ENCODE data around the gene SLC23A1. TPM values are rescaled to one million over a fixed set of nuclear protein-coding genes. Genes with fewer than 3 reads are reported as not detected.
"Not testable (repeated sequence)": the region's sequence is repeated elsewhere in the genome, so short reads cannot be mapped to it uniquely, and the experiment has no call there.

The SLC23A1 gene
- total and polyA plus RNA-seq, 4 donors = 0.30 to 4.4 (median 0.79) TPM

GRCh38 chr5:139361835-139362429 is 21.2 kb downstream of the SLC23A1 start:
- H3K36me3 ChIP-seq (ENCODE audit: control insufficient read depth in 4 of 4, insufficient read depth in 4 of 4, low read length in 4 of 4) = peaks cover 13 to 31% (median 21%) of the 10 kb centered on the region in 4 donors
- TF ChIP-seq CTCF (IDR thresholded peaks at IDR 0.05; ENCODE audit: control extremely low read depth, extremely low read depth) = no peak

GRCh38 chr5:139360384-139360783 is 22.7 kb downstream of the SLC23A1 start:
- H3K27me3 ChIP-seq (ENCODE audit: control insufficient read depth in 3 of 3, insufficient read depth in 3 of 3, low read length in 2 of 3) = no peaks in the 10 kb centered on the region
- H3K9me3 ChIP-seq (ENCODE audit: control insufficient read depth in 4 of 4, insufficient read depth in 3 of 4, low read length in 3 of 4) = no peaks in the 10 kb centered on the region
- H3K36me3 ChIP-seq (ENCODE audit: control insufficient read depth in 4 of 4, insufficient read depth in 4 of 4, low read length in 4 of 4) = peaks cover 8 to 19% (median 13%) of the 10 kb centered on the region in 4 donors
- H3K4me1 ChIP-seq (ENCODE audit: control insufficient read depth in 5 of 5, insufficient read depth in 5 of 5, low read length in 5 of 5) = peaks cover 0 to 4% (median 0%) of the 10 kb centered on the region in 5 donors
- H3K9ac ChIP-seq (ENCODE audit: insufficient read depth in 1 of 2, low read length in 2 of 2) = no peak overlapping the region
- no peak for TF ChIP-seq CTCF (IDR thresholded peaks at IDR 0.05; ENCODE audit: control extremely low read depth, extremely low read depth)
- 91 to 93% methylated on average over 4 of the region's 4 CpGs for WGBS, 2 donors
- no peak overlapping the region for H3K27ac ChIP-seq (ENCODE audit: low read depth in 1 of 2, low read length in 1 of 2)
- DNase-seq (no peak), ATAC-seq (ENCODE audit: insufficient read depth, low FRiP score) (no peak)
- no peak overlapping the region for H3K4me3 ChIP-seq

More at GRCh38 chr5:139361835-139362429, 21.2 kb downstream of the SLC23A1 start:
- H3K27me3 ChIP-seq (ENCODE audit: control insufficient read depth in 3 of 3, insufficient read depth in 3 of 3, low read length in 2 of 3) = no peaks in the 10 kb centered on the region
- ATAC-seq (ENCODE audit: insufficient read depth, low FRiP score) (no peak), DNase-seq (no peak)
- peaks cover 0 to 4% (median 0%) of the 10 kb centered on the region in 5 donors for H3K4me1 ChIP-seq (ENCODE audit: control insufficient read depth in 5 of 5, insufficient read depth in 5 of 5, low read length in 5 of 5)
- H3K9ac ChIP-seq (ENCODE audit: insufficient read depth in 1 of 2, low read length in 2 of 2) = no peak overlapping the region
- H3K9me3 ChIP-seq (ENCODE audit: control insufficient read depth in 4 of 4, insufficient read depth in 3 of 4, low read length in 3 of 4) = no peaks in the 10 kb centered on the region
- no peak overlapping the region for H3K27ac ChIP-seq (ENCODE audit: low read depth in 1 of 2, low read length in 1 of 2)
- WGBS, 2 donors = 88% methylated on average over 6 of the region's 6 CpGs
- no peak overlapping the region for H3K4me3 ChIP-seq

GRCh38 chr5:139358064-139358463 is 25.0 kb downstream of the SLC23A1 start:
- Histone ChIP-seq H3K4me3 (no peak overlapping the region), H3K4me1 (ENCODE audit: control insufficient read depth in 5 of 5, insufficient read depth in 5 of 5, low read length in 5 of 5) (peaks cover 0 to 4% (median 0%) of the 10 kb centered on the region in 5 donors), H3K9me3 (ENCODE audit: control insufficient read depth in 4 of 4, insufficient read depth in 3 of 4, low read length in 3 of 4) (no peaks in the 10 kb centered on the region), H3K9ac (ENCODE audit: insufficient read depth in 1 of 2, low read length in 2 of 2) (no peak overlapping the region), H3K36me3 (ENCODE audit: control insufficient read depth in 4 of 4, insufficient read depth in 4 of 4, low read length in 4 of 4) (peaks cover 4 to 8% (median 5%) of the 10 kb centered on the region in 4 donors), H3K27ac (ENCODE audit: low read depth in 1 of 2, low read length in 1 of 2) (no peak overlapping the region), H3K27me3 (ENCODE audit: control insufficient read depth in 3 of 3, insufficient read depth in 3 of 3, low read length in 2 of 3) (no peaks in the 10 kb centered on the region)
- no peak for TF ChIP-seq CTCF (IDR thresholded peaks at IDR 0.05; ENCODE audit: control extremely low read depth, extremely low read depth)
- no peak for DNase-seq
- ATAC-seq (ENCODE audit: insufficient read depth, low FRiP score) = no peak

- WGBS, 2 donors = 95 to 97% methylated on average over 8 of the region's 8 CpGs
- not testable (repeated sequence) for ATAC-seq (ENCODE audit: insufficient read depth, low FRiP score); H3K9ac ChIP-seq (ENCODE audit: insufficient read depth in 1 of 2, low read length in 2 of 2); H3K4me3 ChIP-seq; H3K4me1 ChIP-seq (ENCODE audit: control insufficient read depth in 5 of 5, insufficient read depth in 5 of 5, low read length in 5 of 5); H3K27me3 ChIP-seq (ENCODE audit: control insufficient read depth in 3 of 3, insufficient read depth in 3 of 3, low read length in 2 of 3); H3K27ac ChIP-seq (ENCODE audit: low read depth in 1 of 2, low read length in 1 of 2); H3K36me3 ChIP-seq (ENCODE audit: control insufficient read depth in 4 of 4, insufficient read depth in 4 of 4, low read length in 4 of 4); DNase-seq; H3K9me3 ChIP-seq (ENCODE audit: control insufficient read depth in 4 of 4, insufficient read depth in 3 of 4, low read length in 3 of 4)
Measured at GRCh38 chr5:139355900-139356299, 27.2 kb downstream of the SLC23A1 start.
